ENCODE measurements around the gene LINC01488.

DNA sequence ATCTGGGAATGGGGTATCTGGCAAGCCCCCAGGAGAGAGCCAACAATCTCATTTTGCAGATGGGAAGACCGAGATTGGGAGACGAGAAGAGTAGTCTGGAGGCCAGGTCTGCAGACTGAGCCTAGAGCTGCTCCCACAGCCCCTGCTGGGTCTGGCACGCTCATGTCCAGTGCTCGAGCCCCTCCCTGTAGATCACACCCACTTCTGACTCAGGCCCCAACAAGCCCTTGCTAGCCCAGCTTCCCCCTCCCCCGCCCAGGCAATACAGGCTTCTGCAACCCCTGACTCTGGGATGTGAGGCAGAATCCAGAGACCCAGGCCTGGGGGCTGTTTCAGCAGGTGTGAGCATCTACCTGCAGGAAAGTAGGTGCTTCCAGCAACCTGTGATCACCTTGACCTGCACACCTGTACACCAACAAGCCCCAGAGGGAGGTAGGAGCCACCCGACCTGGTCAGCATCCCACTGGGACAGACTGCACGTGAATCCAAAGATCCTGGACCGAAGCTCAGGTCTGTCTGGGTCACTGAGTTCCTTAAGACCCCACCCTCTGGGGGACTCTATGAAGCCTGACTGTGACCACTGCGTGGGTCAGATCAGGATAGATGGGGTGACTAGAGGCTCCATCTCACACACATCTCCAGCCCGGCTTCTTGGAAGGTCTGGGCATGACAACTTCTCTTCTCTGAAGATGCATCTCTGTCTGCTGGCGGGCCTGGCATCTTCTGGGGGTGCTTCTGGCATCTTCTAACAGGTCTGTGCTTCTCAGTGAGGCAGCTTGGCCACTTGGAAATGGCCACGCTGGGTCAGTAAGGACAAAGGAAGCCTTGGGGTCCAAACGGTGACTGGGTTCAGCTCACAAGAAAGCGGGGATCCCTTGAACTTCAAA, 29.3 kb downstream of the LINC01488 start:
- TF ChIP-seq, protein P1, sequence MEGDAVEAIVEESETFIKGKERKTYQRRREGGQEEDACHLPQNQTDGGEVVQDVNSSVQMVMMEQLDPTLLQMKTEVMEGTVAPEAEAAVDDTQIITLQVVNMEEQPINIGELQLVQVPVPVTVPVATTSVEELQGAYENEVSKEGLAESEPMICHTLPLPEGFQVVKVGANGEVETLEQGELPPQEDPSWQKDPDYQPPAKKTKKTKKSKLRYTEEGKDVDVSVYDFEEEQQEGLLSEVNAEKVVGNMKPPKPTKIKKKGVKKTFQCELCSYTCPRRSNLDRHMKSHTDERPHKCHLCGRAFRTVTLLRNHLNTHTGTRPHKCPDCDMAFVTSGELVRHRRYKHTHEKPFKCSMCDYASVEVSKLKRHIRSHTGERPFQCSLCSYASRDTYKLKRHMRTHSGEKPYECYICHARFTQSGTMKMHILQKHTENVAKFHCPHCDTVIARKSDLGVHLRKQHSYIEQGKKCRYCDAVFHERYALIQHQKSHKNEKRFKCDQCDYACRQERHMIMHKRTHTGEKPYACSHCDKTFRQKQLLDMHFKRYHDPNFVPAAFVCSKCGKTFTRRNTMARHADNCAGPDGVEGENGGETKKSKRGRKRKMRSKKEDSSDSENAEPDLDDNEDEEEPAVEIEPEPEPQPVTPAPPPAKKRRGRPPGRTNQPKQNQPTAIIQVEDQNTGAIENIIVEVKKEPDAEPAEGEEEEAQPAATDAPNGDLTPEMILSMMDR (IDR thresholded peaks at IDR 0.05; ENCODE audit: insufficient read depth, low read length, poor library complexity, severe bottlenecking), result no peak
- no peak for TF ChIP-seq EZH2phosphoT487 (conservative IDR thresholded peaks at IDR 0.05; ENCODE audit: low read length)

All from SU-DHL-6 (cell line).